NCI-H2196 treated with DMSO at 0.1 percent for 48 hours (cell line): ENCODE data around the gene BRPF3.

Experiments used
- DNase-seq: peaks from one replicate; lab custom pipeline; 2025; ENCODE audit not compliant: unreplicated experiment; lab: John Stamatoyannopoulos, UW

BRPF3 gene

GRCh38 chr6:36227379-36228228 lies 31.1 kb downstream of the BRPF3 start:
- DNase-seq = no peak

GRCh38 chr6:36229223-36229622 lies 32.7 kb downstream of the BRPF3 start:
- no peak for DNase-seq

GRCh38 chr6:36230371-36230770 lies 33.8 kb downstream of the BRPF3 start:
- DNase-seq = no peak

GRCh38 chr6:36232172-36232571 lies 35.6 kb downstream of the BRPF3 start:
- DNase-seq = no peak

GRCh38 chr6:36235309-36235708 lies 38.8 kb downstream of the BRPF3 start:
- no peak for DNase-seq

- DNase-seq = no peak
Observed at GRCh38 chr6:36235862-36236261, 39.3 kb downstream of the BRPF3 start.

GRCh38 chr6:36239774-36240173 lies 43.2 kb downstream of the BRPF3 start:
- no peak for DNase-seq

- DNase-seq = no peak
Observed at GRCh38 chr6:36241728-36242127, 45.2 kb downstream of the BRPF3 start.

GRCh38 chr6:36242161-36242560 lies 45.6 kb downstream of the BRPF3 start:
- no peak for DNase-seq

- no peak for DNase-seq
Observed at GRCh38 chr6:36242626-36243025, 46.1 kb downstream of the BRPF3 start.

GRCh38 chr6:36243562-36244212 lies 47.1 kb downstream of the BRPF3 start:
- no peak for DNase-seq

GRCh38 chr6:36244641-36245280 lies 48.2 kb downstream of the BRPF3 start:
- DNase-seq = no peak

GRCh38 chr6:36245572-36246061 lies 49.1 kb downstream of the BRPF3 start:
- no peak for DNase-seq

- no peak for DNase-seq
Observed at GRCh38 chr6:36246506-36247268, 50.1 kb downstream of the BRPF3 start.

GRCh38 chr6:36247693-36248092 lies 51.1 kb downstream of the BRPF3 start:
- no peak for DNase-seq

GRCh38 chr6:36248980-36249379 lies 52.4 kb downstream of the BRPF3 start:
- no peak for DNase-seq

- DNase-seq = no peak
Observed at GRCh38 chr6:36249536-36249935, 53.0 kb downstream of the BRPF3 start.

- DNase-seq = no peak
Observed at GRCh38 chr6:36252005-36252404, 55.5 kb downstream of the BRPF3 start.

- DNase-seq = no peak
Observed at GRCh38 chr6:36263390-36264000, 67.0 kb downstream of the BRPF3 start.

GRCh38 chr6:36265744-36266143 lies 69.2 kb downstream of the BRPF3 start:
- no peak for DNase-seq
